CD14-positive monocyte (primary cell): ENCODE measurements around the gene MUC6. TPM values are rescaled to one million over a fixed set of nuclear protein-coding genes. Genes with fewer than 3 reads are reported as not detected.

ENCODE experiments used
- DNase-seq, 3 donors: peaks; one replicate each; pipeline ENCODE4 v3.0.0-alpha.2; 2011 to 2022
- H2AFZ ChIP-seq: 2 replicates; pipeline ENCODE4 v1.6.0; 2012; ENCODE audit warnings: mild to moderate bottlenecking, low read depth, low read length, inconsistent platforms; ENCODE audit not compliant: insufficient read depth, poor library complexity, severe bottlenecking
- H3K27ac ChIP-seq, 2 donors: 1 replicate in 1 of 2; 2 replicates in 1 of 2; pipeline ENCODE4 v1.5.1; 2012 to 2013; ENCODE audit warnings: low read length in 2 of 2, control low read depth in 1 of 2, inconsistent platforms in 1 of 2, low read depth in 1 of 2, mild to moderate bottlenecking in 1 of 2
- H3K27me3 ChIP-seq, 2 donors: one replicate each; pipeline versions ENCODE4 v1.6.0 to v1.6.1; 2011 to 2013; ENCODE audit warnings: low read length in 2 of 2; ENCODE audit not compliant: control insufficient read depth in 2 of 2, insufficient read depth in 2 of 2
- H3K36me3 ChIP-seq, 2 donors: replicated peaks in 1 of 2; 1 replicate in 1 of 2; 2 replicates in 1 of 2; pipeline versions ENCODE4 v1.5.1 to v1.6.1; 2012 to 2013; ENCODE audit warnings: low read length in 2 of 2, control low read depth in 1 of 2, inconsistent platforms in 1 of 2, mild to moderate bottlenecking in 1 of 2; ENCODE audit not compliant: insufficient read depth in 2 of 2, control insufficient read depth in 1 of 2
- H3K4me1 ChIP-seq, 2 donors: 1 replicate in 1 of 2; 2 replicates in 1 of 2; pipeline versions ENCODE4 v1.5.1 to v1.6.1; 2012 to 2013; ENCODE audit warnings: low read length in 2 of 2, control low read depth in 1 of 2, inconsistent platforms in 1 of 2, mild to moderate bottlenecking in 1 of 2, moderate library complexity in 1 of 2; ENCODE audit not compliant: insufficient read depth in 2 of 2, control insufficient read depth in 1 of 2
- H3K4me2 ChIP-seq: replicated peaks from 2 replicates; pipeline ENCODE3; 2012; ENCODE audit warnings: low read length, moderate library complexity, mild to moderate bottlenecking; ENCODE audit not compliant: poor library complexity, severe bottlenecking; ENCODE audit errors: extremely low read depth
- H3K4me3 ChIP-seq, 3 experiments: fragments of 200-600 bp in 1 of 3; sonication (generic) in 1 of 3; replicated peaks in 1 of 3; 1 replicate in 2 of 3; 2 replicates in 1 of 3; pipeline ENCODE4 v1.5.1; 2011 to 2013; ENCODE audit warnings: low read length in 3 of 3, mild to moderate bottlenecking in 3 of 3, control low read depth in 2 of 3, low read depth in 2 of 3, inconsistent platforms in 1 of 3, moderate library complexity in 1 of 3
- H3K79me2 ChIP-seq: 2 replicates; pipeline ENCODE4 v1.6.0; 2012; ENCODE audit warnings: mild to moderate bottlenecking, control low read depth, inconsistent platforms, low read length, moderate library complexity; ENCODE audit not compliant: insufficient read depth
- H3K9ac ChIP-seq: 2 replicates; pipeline ENCODE4 v1.6.0; 2017; ENCODE audit warnings: low read length, mild to moderate bottlenecking; ENCODE audit not compliant: insufficient read depth, poor library complexity, severe bottlenecking
- H3K9me3 ChIP-seq, 2 donors: replicated peaks in 1 of 2; 1 replicate in 1 of 2; 2 replicates in 1 of 2; pipeline versions ENCODE4 v1.5.1 to v1.6.1; 2012 to 2013; ENCODE audit warnings: low read length in 2 of 2, control low read depth in 1 of 2; ENCODE audit not compliant: control insufficient read depth in 1 of 2, insufficient read depth in 1 of 2
- H4K20me1 ChIP-seq: 2 replicates; pipeline ENCODE4 v1.6.0; 2012; ENCODE audit warnings: mild to moderate bottlenecking, low read length, control low read depth, moderate library complexity; ENCODE audit not compliant: insufficient read depth
- H3K27ac Mint-ChIP-seq, 7 donors: one replicate each; pipeline ENCODE4 v1.8.0; 2020; ENCODE audit warnings: mild to moderate bottlenecking in 7 of 7, mixed read lengths in 7 of 7, moderate library complexity in 6 of 7, inconsistent platforms in 2 of 7
- H3K27me3 Mint-ChIP-seq, 3 donors: one replicate each; pipeline ENCODE4 v1.8.0; 2021 to 2022; ENCODE audit warnings: low read depth in 3 of 3, mild to moderate bottlenecking in 3 of 3, mixed read lengths in 3 of 3, moderate library complexity in 3 of 3, inconsistent platforms in 1 of 3
- H3K36me3 Mint-ChIP-seq, 2 donors: one replicate each; pipeline ENCODE4 v1.8.0; 2020; ENCODE audit warnings: mixed read lengths in 2 of 2, inconsistent platforms in 1 of 2, mild to moderate bottlenecking in 1 of 2
- H3K4me1 Mint-ChIP-seq: one replicate; pipeline ENCODE4 v1.8.0; 2020; ENCODE audit warnings: mild to moderate bottlenecking, mixed read lengths
- H3K4me3 Mint-ChIP-seq, 2 donors: one replicate each; pipeline ENCODE4 v1.8.0; 2020; ENCODE audit warnings: mild to moderate bottlenecking in 2 of 2, mixed read lengths in 2 of 2, moderate library complexity in 1 of 2
- H3K9me3 Mint-ChIP-seq, 7 donors: one replicate each; pipeline ENCODE4 v1.8.0; 2020 to 2022; ENCODE audit warnings: mixed read lengths in 7 of 7, mild to moderate bottlenecking in 6 of 7, moderate library complexity in 6 of 7, inconsistent platforms in 2 of 7
- WGBS: methylation state at CpG from one replicate; pipeline ENCODE4 v1.1.5; 2013; ENCODE audit warnings: missing lambda C conversion rate; ENCODE audit not compliant: insufficient coverage; 5-methylcytosine and 5-hydroxymethylcytosine counted together
- intact Hi-C, 2 donors: fragments of 100-400 bp; cut with micrococcal nuclease; formaldehyde crosslinking; loops; one replicate each; pipeline versions ENCODE4 v1.15.0 to v1.15.1; 2023
- polyA plus RNA-seq, 3 donors: library from polyadenylated mRNA; depleted of rRNA in 1 of 3; unstranded in 2 of 3; stranded (reverse) in 1 of 3; fragments of 300-500 nt in 2 of 3; fragments of >200 nt in 1 of 3; fragmentation: Illumina TruSeq in 2 of 3; gene quantifications; 1 replicate in 2 of 3; 2 replicates in 1 of 3; pipeline ENCODE4 v1.2.3, GENCODE V29; 2012 to 2021
- TF ChIP-seq, protein P1 (sequence below): fragments of 200-600 bp; IDR thresholded peaks from one replicate; pipeline ENCODE4 v1.8.0; 2022; ENCODE audit warnings: antibody characterized with exemption, mild to moderate bottlenecking

Gene MUC6
- polyA plus RNA-seq, 3 donors: not detected

- Histone ChIP-seq H3K9ac (no peak overlapping the region), H3K79me2 (no peaks in the 10 kb centered on the region), H3K27ac (no peak overlapping the region), H3K36me3 (no peaks in the 10 kb centered on the region), H3K4me1 (no peaks in the 10 kb centered on the region), H3K9me3 (peaks cover 0 to 4% of the 10 kb centered on the region in 2 donors), H4K20me1 (no peaks in the 10 kb centered on the region), H2AFZ (no peak overlapping the region), H3K27me3 (peaks cover 0 to 5% of the 10 kb centered on the region in 2 donors), H3K4me2 (no peak overlapping the region), H3K4me3 (no peak overlapping the region)
- intact Hi-C loops: no loop called here
- H3K4me3 Mint-ChIP-seq: no peak overlapping the region
- DNase-seq: no peak
- no peak overlapping the region for H3K27ac Mint-ChIP-seq
- peaks cover 4 to 25% (median 18%) of the 10 kb centered on the region in 3 donors for H3K27me3 Mint-ChIP-seq
- peaks cover 6% of the 10 kb centered on the region for H3K4me1 Mint-ChIP-seq
- 60% methylated on average over 1 of the region's 3 CpGs for WGBS
- no peaks in the 10 kb centered on the region for H3K36me3 Mint-ChIP-seq
- peaks cover 2 to 10% (median 8%) of the 10 kb centered on the region in 7 donors for H3K9me3 Mint-ChIP-seq
- TF ChIP-seq, protein P1, sequence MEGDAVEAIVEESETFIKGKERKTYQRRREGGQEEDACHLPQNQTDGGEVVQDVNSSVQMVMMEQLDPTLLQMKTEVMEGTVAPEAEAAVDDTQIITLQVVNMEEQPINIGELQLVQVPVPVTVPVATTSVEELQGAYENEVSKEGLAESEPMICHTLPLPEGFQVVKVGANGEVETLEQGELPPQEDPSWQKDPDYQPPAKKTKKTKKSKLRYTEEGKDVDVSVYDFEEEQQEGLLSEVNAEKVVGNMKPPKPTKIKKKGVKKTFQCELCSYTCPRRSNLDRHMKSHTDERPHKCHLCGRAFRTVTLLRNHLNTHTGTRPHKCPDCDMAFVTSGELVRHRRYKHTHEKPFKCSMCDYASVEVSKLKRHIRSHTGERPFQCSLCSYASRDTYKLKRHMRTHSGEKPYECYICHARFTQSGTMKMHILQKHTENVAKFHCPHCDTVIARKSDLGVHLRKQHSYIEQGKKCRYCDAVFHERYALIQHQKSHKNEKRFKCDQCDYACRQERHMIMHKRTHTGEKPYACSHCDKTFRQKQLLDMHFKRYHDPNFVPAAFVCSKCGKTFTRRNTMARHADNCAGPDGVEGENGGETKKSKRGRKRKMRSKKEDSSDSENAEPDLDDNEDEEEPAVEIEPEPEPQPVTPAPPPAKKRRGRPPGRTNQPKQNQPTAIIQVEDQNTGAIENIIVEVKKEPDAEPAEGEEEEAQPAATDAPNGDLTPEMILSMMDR: no peak
Observed at GRCh38 chr11:1064167-1064566, 27.6 kb upstream of the MUC6 start.

GRCh38 chr11:1062075-1062820 is 25.7 kb upstream of the MUC6 start:
- TF ChIP-seq, protein P1: no peak

More at GRCh38 chr11:1062075-1062820, 25.7 kb upstream of the MUC6 start:
- no peak for DNase-seq
- H3K27ac Mint-ChIP-seq: no peak overlapping the region
- Histone ChIP-seq H3K4me3 (no peak overlapping the region), H3K9me3 (peaks cover 0 to 4% of the 10 kb centered on the region in 2 donors), H3K36me3 (no peaks in the 10 kb centered on the region), H3K79me2 (no peaks in the 10 kb centered on the region), H3K4me1 (no peaks in the 10 kb centered on the region), H3K27me3 (peaks cover 0 to 5% of the 10 kb centered on the region in 2 donors), H2AFZ (no peak overlapping the region), H3K27ac (no peak overlapping the region), H3K9ac (no peak overlapping the region), H3K4me2 (no peak overlapping the region), H4K20me1 (no peaks in the 10 kb centered on the region)
- peaks cover 6% of the 10 kb centered on the region for H3K4me1 Mint-ChIP-seq
- H3K4me3 Mint-ChIP-seq: no peak overlapping the region
- intact Hi-C loops: no loop called here
- no peaks in the 10 kb centered on the region for H3K36me3 Mint-ChIP-seq
- WGBS: 0% methylated on average over 2 of the region's 9 CpGs
- peaks cover 2 to 10% (median 8%) of the 10 kb centered on the region in 7 donors for H3K9me3 Mint-ChIP-seq
- peaks cover 4 to 24% (median 19%) of the 10 kb centered on the region in 3 donors for H3K27me3 Mint-ChIP-seq
